Measurements from ENCODE around the gene MPDZ. TPM values are rescaled to one million over a fixed set of nuclear protein-coding genes. Genes with fewer than 3 reads are reported as not detected.

MPDZ gene
- total and polyA plus RNA-seq, 10 donors: 3.8 to 42.8 (median 26.8) TPM

- 89 to 95% (median 92%) methylated on average over 2 of the region's 2 CpGs for WGBS, 5 donors
These were observed 112.5 kb downstream of the MPDZ start for GRCh38 chr9:13166996-13167395.

GRCh38 chr9:13165956-13166355, 113.5 kb downstream of the MPDZ start:
- Histone ChIP-seq H3K4me1 (no peaks in the 10 kb centered on the region), H3K27ac (no peak overlapping the region), H3K27me3 (replicated peaks in 1 of 7) (no peaks in the 10 kb centered on the region), H3K9me3 (no peaks in the 10 kb centered on the region), H3K36me3 (peaks cover 0 to 4% (median 0%) of the 10 kb centered on the region in 6 donors), H3K4me3 (no peak overlapping the region)
- intact Hi-C loops (cut with DNase I; ENCODE audit: low total_unique reads): no loop called here
- no peak for DNase-seq
- 85 to 92% (median 89%) methylated on average over 2 of the region's 2 CpGs for WGBS, 5 donors
- TF ChIP-seq CTCF (IDR thresholded peaks at IDR 0.05 in 8 of 11, conservative IDR thresholded peaks at IDR 0.05 in 3 of 11): no peak
- TF ChIP-seq POLR2A (IDR thresholded peaks at IDR 0.05): no peak
- no peak for TF ChIP-seq POLR2AphosphoS5 (IDR thresholded peaks at IDR 0.05)

More at GRCh38 chr9:13166996-13167395, 112.5 kb downstream of the MPDZ start:
- no peaks in the 10 kb centered on the region for H3K4me1 ChIP-seq
- no peak for TF ChIP-seq CTCF (IDR thresholded peaks at IDR 0.05 in 8 of 11, conservative IDR thresholded peaks at IDR 0.05 in 3 of 11)
- no peak for DNase-seq
- H3K36me3 ChIP-seq: peaks cover 0 to 4% (median 0%) of the 10 kb centered on the region in 6 donors
- no peak overlapping the region for H3K4me3 ChIP-seq
- H3K27ac ChIP-seq: no peak overlapping the region
- intact Hi-C loops (cut with DNase I; ENCODE audit: low total_unique reads): no loop called here
- no peaks in the 10 kb centered on the region for H3K27me3 ChIP-seq (replicated peaks in 1 of 7)
- H3K9me3 ChIP-seq: no peaks in the 10 kb centered on the region

GRCh38 chr9:13165236-13165945, 114.1 kb downstream of the MPDZ start:
- DNase-seq: no peak
- intact Hi-C loops (cut with DNase I; ENCODE audit: low total_unique reads): no loop called here
- H3K9me3 ChIP-seq: no peaks in the 10 kb centered on the region
- H3K4me1 ChIP-seq: no peaks in the 10 kb centered on the region
- H3K27me3 ChIP-seq (replicated peaks in 1 of 7): no peaks in the 10 kb centered on the region
- peaks cover 0 to 4% (median 0%) of the 10 kb centered on the region in 6 donors for H3K36me3 ChIP-seq
- no peak overlapping the region for H3K27ac ChIP-seq
- TF ChIP-seq POLR2AphosphoS5 (IDR thresholded peaks at IDR 0.05) (no peak), POLR2A (IDR thresholded peaks at IDR 0.05) (no peak), CTCF (IDR thresholded peaks at IDR 0.05 in 8 of 11, conservative IDR thresholded peaks at IDR 0.05 in 3 of 11) (no peak)
- WGBS, 5 donors: 89 to 95% (median 92%) methylated on average over 7 of the region's 7 CpGs
- H3K4me3 ChIP-seq: no peak overlapping the region

- no peaks in the 10 kb centered on the region for H3K27me3 ChIP-seq (replicated peaks in 1 of 7)
- 88 to 95% (median 92%) methylated on average over 2 of the region's 2 CpGs for WGBS, 5 donors
- no peak for DNase-seq
- intact Hi-C loops (cut with DNase I; ENCODE audit: low total_unique reads): no loop called here
- no peak overlapping the region for H3K27ac ChIP-seq
- H3K4me3 ChIP-seq: no peak overlapping the region
- peaks cover 0 to 4% (median 0%) of the 10 kb centered on the region in 6 donors for H3K36me3 ChIP-seq
- no peaks in the 10 kb centered on the region for H3K9me3 ChIP-seq
- no peak for TF ChIP-seq POLR2A (IDR thresholded peaks at IDR 0.05)
- TF ChIP-seq CTCF (IDR thresholded peaks at IDR 0.05 in 8 of 11, conservative IDR thresholded peaks at IDR 0.05 in 3 of 11): no peak
- TF ChIP-seq POLR2AphosphoS5 (IDR thresholded peaks at IDR 0.05): no peak
- no peaks in the 10 kb centered on the region for H3K4me1 ChIP-seq
These were observed 115.5 kb downstream of the MPDZ start for GRCh38 chr9:13163946-13164345.
